Peyer's patch (tissue), 4 donors: ENCODE measurements around the gene SYK.

Source experiments
- POLR2A ChIP-seq, 2 donors: fragments of 450-650 bp; IDR thresholded peaks; one replicate each; pipeline ENCODE4 v1.5.1; 2017; ENCODE audit warnings: antibody characterized with exemption in 2 of 2, mild to moderate bottlenecking in 2 of 2, moderate library complexity in 2 of 2
- TF ChIP-seq, protein P1 (sequence below), 6 experiments: fragments of 450-650 bp in 4 of 6; fragments of 200-600 bp in 2 of 6; sonication (generic) in 1 of 6; IDR thresholded peaks; one replicate each; pipeline ENCODE4 v1.5.1; 2017 to 2019; ENCODE audit warnings: antibody characterized with exemption in 6 of 6, mild to moderate bottlenecking in 3 of 6, moderate library complexity in 1 of 6

DNA sequence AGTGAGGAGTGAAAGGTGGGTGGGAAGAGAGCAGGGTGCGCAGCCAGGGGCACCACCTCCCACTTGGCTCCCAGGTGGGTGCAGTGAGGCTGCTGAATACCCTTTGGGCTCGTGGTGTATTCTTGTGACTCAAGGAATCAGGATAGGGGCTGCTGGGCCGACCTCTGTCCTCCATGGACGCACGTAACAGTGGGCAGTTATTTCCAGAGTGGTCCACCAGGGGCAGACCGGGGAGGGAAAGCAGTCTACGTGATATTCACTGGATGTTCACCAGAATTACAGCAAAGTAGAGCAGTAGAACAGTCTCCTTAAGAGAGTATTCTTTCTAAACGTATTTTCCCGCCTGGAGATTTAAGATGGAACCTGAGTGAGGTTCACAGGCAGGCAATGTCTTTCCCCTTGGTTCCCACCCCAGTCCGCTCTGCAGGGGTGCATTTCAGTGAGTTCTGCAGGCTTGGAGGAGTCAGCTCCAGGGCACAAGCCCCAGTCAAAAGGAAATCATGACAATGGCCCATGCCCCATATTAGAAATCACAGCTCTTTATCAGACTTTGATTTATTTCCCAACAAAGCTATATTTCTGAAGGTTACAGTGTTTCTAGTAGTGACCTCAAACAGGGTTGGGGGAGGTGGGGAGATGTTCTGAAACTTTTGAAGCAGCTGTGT is 88.7 kb downstream of the SYK start:
- TF ChIP-seq POLR2A (IDR thresholded peaks at IDR 0.05): no peak
- TF ChIP-seq, protein P1, sequence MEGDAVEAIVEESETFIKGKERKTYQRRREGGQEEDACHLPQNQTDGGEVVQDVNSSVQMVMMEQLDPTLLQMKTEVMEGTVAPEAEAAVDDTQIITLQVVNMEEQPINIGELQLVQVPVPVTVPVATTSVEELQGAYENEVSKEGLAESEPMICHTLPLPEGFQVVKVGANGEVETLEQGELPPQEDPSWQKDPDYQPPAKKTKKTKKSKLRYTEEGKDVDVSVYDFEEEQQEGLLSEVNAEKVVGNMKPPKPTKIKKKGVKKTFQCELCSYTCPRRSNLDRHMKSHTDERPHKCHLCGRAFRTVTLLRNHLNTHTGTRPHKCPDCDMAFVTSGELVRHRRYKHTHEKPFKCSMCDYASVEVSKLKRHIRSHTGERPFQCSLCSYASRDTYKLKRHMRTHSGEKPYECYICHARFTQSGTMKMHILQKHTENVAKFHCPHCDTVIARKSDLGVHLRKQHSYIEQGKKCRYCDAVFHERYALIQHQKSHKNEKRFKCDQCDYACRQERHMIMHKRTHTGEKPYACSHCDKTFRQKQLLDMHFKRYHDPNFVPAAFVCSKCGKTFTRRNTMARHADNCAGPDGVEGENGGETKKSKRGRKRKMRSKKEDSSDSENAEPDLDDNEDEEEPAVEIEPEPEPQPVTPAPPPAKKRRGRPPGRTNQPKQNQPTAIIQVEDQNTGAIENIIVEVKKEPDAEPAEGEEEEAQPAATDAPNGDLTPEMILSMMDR (IDR thresholded peaks at IDR 0.05): no peak
